ENCODE data around the gene C1QBP. TPM values are rescaled to one million over a fixed set of nuclear protein-coding genes. Genes with fewer than 3 reads are reported as not detected.

C1QBP gene
- total and polyA plus RNA-seq, 2 of the 8 experiments (the other 6 are each of a cell fraction or from before 2014, with no cell fraction given), result 355 to 454 TPM

DNA sequence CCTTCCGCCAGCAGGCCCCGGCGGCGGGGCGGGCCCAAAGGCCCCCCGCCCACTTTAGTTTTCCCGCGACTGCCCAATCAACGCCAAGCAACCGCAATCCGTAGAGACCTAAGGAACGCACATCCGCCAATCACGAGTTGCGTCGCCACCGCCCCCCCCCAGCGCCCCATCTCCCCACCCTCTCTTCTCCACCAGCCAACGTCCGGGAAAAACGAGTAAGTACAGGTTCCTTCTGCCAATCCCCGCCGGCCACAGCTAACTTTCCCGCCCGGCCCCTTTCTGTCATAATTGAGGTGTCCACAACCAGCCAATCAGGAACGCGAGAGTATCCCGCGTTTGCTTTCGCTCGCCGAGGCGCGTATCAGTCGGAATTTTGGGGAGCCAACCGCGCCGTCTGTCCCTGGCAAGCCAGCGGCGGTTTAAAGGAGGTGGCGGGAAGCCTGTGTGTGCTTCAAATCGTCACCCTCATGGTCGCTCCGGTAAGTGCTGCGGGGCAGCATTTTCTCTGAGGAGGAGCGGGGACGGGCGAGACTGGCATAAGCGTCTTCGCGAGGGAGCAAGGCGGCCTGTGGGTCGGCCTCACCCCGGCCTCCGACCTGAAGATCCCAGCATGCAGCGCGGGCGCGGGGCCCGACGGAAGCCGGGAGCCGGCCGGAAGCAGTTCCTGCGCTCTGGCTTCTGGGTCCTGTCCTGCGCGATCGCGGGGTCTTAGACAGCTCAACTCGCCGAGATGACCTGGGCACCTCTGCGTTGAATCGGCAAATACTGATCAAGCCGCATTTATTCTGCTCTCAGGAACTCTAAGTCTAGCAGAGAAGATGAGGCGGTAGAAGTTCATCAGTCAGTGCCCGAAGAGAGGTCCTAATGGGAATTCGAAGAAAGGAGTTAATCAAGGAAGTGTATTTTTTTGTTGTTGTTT, 47.5 kb upstream of the C1QBP start, which contains the start of gene MIS12 (continued):
- TF ChIP-seq SRF (IDR thresholded peaks at IDR 0.05; ENCODE audit: low read depth, low read length), result no peak
- TF ChIP-seq TAF7 (optimal IDR thresholded peaks at IDR 0.05; ENCODE audit: borderline replicate concordance, low read depth, low read length), result peak; percentile 91
- TF ChIP-seq EZH2 (IDR thresholded peaks at IDR 0.05; ENCODE audit: low read depth, low read length, severe bottlenecking), result no peak
- no peak for TF ChIP-seq CBX8 (IDR thresholded peaks at IDR 0.05; ENCODE audit: borderline replicate concordance, low read depth, low read length)
- TF ChIP-seq KDM1A (IDR thresholded peaks at IDR 0.05; ENCODE audit: borderline replicate concordance, low read length), result no peak
- TF ChIP-seq YY1 (IDR thresholded peaks at IDR 0.05; ENCODE audit: low read depth, low read length), result 0 out of 2 replicates have a peak, but pooled peaks have one; percentile 21
- no peak for TF ChIP-seq RXRA (IDR thresholded peaks at IDR 0.05; ENCODE audit: insufficient read depth, low read depth, low read length)
- TF ChIP-seq BCL11A (IDR thresholded peaks at IDR 0.05; ENCODE audit: low read depth in 2 of 2, low read length in 2 of 2), result no peak
- TF ChIP-seq KDM4A (IDR thresholded peaks at IDR 0.05; ENCODE audit: low read depth, low read length, severe bottlenecking), result no peak
- TF ChIP-seq SP4 (IDR thresholded peaks at IDR 0.05; ENCODE audit: low read length), result no peak; the same call in 1 of the 2 replicates
- peak; percentile 77; the same call in 1 of the 2 replicates for TF ChIP-seq GTF2F1 (IDR thresholded peaks at IDR 0.05; ENCODE audit: borderline replicate concordance, low read depth, low read length)
- TF ChIP-seq POU5F1 (IDR thresholded peaks at IDR 0.05; ENCODE audit: low read depth, low read length), result no peak
- TF ChIP-seq EGR1 (IDR thresholded peaks at IDR 0.05; ENCODE audit: borderline replicate concordance, low read depth, low read length), result no peak
- no peak for TF ChIP-seq RBBP5 (IDR thresholded peaks at IDR 0.05; ENCODE audit: borderline replicate concordance, low read depth, low read length)
- TF ChIP-seq, protein P1, sequence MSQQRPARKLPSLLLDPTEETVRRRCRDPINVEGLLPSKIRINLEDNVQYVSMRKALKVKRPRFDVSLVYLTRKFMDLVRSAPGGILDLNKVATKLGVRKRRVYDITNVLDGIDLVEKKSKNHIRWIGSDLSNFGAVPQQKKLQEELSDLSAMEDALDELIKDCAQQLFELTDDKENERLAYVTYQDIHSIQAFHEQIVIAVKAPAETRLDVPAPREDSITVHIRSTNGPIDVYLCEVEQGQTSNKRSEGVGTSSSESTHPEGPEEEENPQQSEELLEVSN (IDR thresholded peaks at IDR 0.05), result peak; percentile 97
- TF ChIP-seq RNF2 (IDR thresholded peaks at IDR 0.05; ENCODE audit: borderline replicate concordance, low read depth, low read length, missing control alignments, poor library complexity, severe bottlenecking), result no peak
- TF ChIP-seq PHF8 (conservative IDR thresholded peaks at IDR 0.05; ENCODE audit: low read depth, low read length), result peak; percentile 100
- peak; percentile 67 for TF ChIP-seq ASH2L (IDR thresholded peaks at IDR 0.05; ENCODE audit: low read length)
- TF ChIP-seq, protein P2, sequence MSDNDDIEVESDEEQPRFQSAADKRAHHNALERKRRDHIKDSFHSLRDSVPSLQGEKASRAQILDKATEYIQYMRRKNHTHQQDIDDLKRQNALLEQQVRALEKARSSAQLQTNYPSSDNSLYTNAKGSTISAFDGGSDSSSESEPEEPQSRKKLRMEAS (IDR thresholded peaks at IDR 0.05), result peak; percentile 62
- TF ChIP-seq SP2 (IDR thresholded peaks at IDR 0.05; ENCODE audit: low read length), result peak; percentile 10; the same call in 1 of the 2 replicates
- no peak for TF ChIP-seq FOSL1 (IDR thresholded peaks at IDR 0.05; ENCODE audit: insufficient read depth, low read depth, low read length)

Data from H1 (cell line).